Caco-2 (cell line): Measurements from ENCODE around the gene RPS6KC1. TPM values are rescaled to one million over a fixed set of nuclear protein-coding genes. Genes with fewer than 3 reads are reported as not detected.

Experiments used
- BruUV-seq: library from RNA; stranded (reverse); fragments of 400-500 nt; replicated peaks from 2 replicates; lab custom pipeline; 2021; lab: Mats Ljungman, UMichigan
- CTCF ChIA-PET: fragments of 300-600 bp; sonication (Branson Sonifier 250); formaldehyde crosslinking; loops from one replicate; lab custom pipeline; 2022; ENCODE audit warnings: antibody characterized with exemption; lab: Charles Lee
- POLR2A ChIA-PET: fragments of 300-600 bp; sonication (Branson Sonifier 250); formaldehyde crosslinking; loops from one replicate; lab custom pipeline; 2022; ENCODE audit warnings: antibody characterized with exemption; lab: Charles Lee
- DNase-seq, 2 experiments: peaks; one replicate each; pipeline versions ENCODE4 v3.0.0 to v3.0.0-alpha.2; 2020 to 2022
- H3K27me3 ChIP-seq: replicated peaks from 2 replicates; pipeline ENCODE4 v1.6.0; 2011; ENCODE audit warnings: low read length; ENCODE audit not compliant: control insufficient read depth, insufficient read depth
- H3K36me3 ChIP-seq: 2 replicates; pipeline ENCODE4 v1.5.1; 2011; ENCODE audit warnings: low read length; ENCODE audit not compliant: control insufficient read depth, insufficient read depth
- H3K4me1 ChIP-seq: fragments of 250-450 bp; sonication (Bioruptor Pico); 2 replicates; pipeline ENCODE4 v1.5.1; 2020; ENCODE audit warnings: mild to moderate bottlenecking
- H3K4me3 ChIP-seq: 2 replicates; pipeline ENCODE4 v1.5.1; 2011; ENCODE audit warnings: low read depth, mild to moderate bottlenecking, control low read depth, low read length
- H3K9me3 ChIP-seq: fragments of 250-450 bp; sonication (Bioruptor Pico); 2 replicates; pipeline ENCODE4 v1.5.1; 2020; ENCODE audit warnings: mild to moderate bottlenecking, moderate library complexity
- H3K27ac Mint-ChIP-seq: one replicate; pipeline ENCODE4 v1.8.0; 2022; ENCODE audit warnings: mixed read lengths; ENCODE audit not compliant: unreplicated experiment
- H3K27me3 Mint-ChIP-seq: one replicate; pipeline ENCODE4 v1.8.0; 2022; ENCODE audit warnings: mixed read lengths; ENCODE audit not compliant: insufficient read depth, unreplicated experiment
- H3K36me3 Mint-ChIP-seq: one replicate; pipeline ENCODE4 v1.8.0; 2022; ENCODE audit warnings: mild to moderate bottlenecking, mixed read lengths; ENCODE audit not compliant: insufficient read depth, unreplicated experiment
- H3K4me1 Mint-ChIP-seq: one replicate; pipeline ENCODE4 v1.8.0; 2022; ENCODE audit warnings: low read depth, mixed read lengths; ENCODE audit not compliant: unreplicated experiment
- H3K4me3 Mint-ChIP-seq: one replicate; pipeline ENCODE4 v1.8.0; 2022; ENCODE audit warnings: mild to moderate bottlenecking, moderate library complexity, mixed read lengths; ENCODE audit not compliant: unreplicated experiment
- H3K9me3 Mint-ChIP-seq: one replicate; pipeline ENCODE4 v1.8.0; 2022; ENCODE audit warnings: mixed read lengths; ENCODE audit not compliant: unreplicated experiment
- CTCF ChIP-seq, 2 experiments: fragments of 200-600 bp in 1 of 2; IDR thresholded peaks; 1 replicate in 1 of 2; 2 replicates in 1 of 2; pipeline versions ENCODE4 v1.5.1 to v1.8.0; 2011 to 2022; ENCODE audit warnings: antibody characterized with exemption in 1 of 2, control low read depth in 1 of 2, inconsistent platforms in 1 of 2, low read depth in 1 of 2, low read length in 1 of 2, mild to moderate bottlenecking in 1 of 2, moderate library complexity in 1 of 2; ENCODE audit not compliant: insufficient read depth in 1 of 2, severe bottlenecking in 1 of 2, unreplicated experiment in 1 of 2
- intact Hi-C: fragments of 100-400 bp; cut with micrococcal nuclease; formaldehyde crosslinking; loops from one replicate; pipeline ENCODE4 v1.10.0; 2022; ENCODE audit not compliant: unreplicated experiment
- total RNA-seq: library from RNA; stranded (reverse); gene quantifications from 2 replicates; pipeline ENCODE4 v1.2.3, GENCODE V29; 2022

RPS6KC1 gene
- total RNA-seq, 1 experiment from 2014 or later, result 16.4 TPM

DNA sequence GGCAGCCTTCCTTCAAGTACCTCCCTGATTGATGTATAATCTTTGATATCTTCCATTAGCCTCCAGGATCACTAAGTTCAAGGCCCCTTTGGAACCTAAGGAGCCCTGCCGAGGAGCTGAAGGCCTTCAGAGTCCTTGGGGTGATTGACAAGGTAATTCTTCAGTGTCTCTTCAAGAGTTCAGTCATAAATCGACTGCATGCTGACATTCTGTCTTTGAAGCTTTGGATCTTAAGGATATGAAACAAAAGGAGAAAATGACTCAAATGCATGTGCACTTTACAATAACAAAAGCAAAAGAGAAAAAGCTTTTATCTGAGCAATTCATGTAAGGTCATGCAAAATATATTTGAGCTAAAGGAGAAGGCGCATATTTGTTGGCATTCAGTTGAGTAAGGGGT, 125.3 kb downstream of the RPS6KC1 start:
- BruUV-seq, result no TSS peak
- Histone ChIP-seq H3K4me3 (no peak overlapping the region), H3K27me3 (no peaks in the 10 kb centered on the region), H3K9me3 (no peaks in the 10 kb centered on the region), H3K4me1 (no peaks in the 10 kb centered on the region), H3K36me3 (no peaks in the 10 kb centered on the region; the same call in 1 of the 2 replicates)
- ChIA-PET POLR2A (no interaction called here), CTCF (no interaction called here)
- H3K27me3 Mint-ChIP-seq, result no peaks in the 10 kb centered on the region
- TF ChIP-seq CTCF (IDR thresholded peaks at IDR 0.05; ENCODE audit: insufficient read depth in 1 of 2, low read depth in 1 of 2, low read length in 1 of 2, severe bottlenecking in 1 of 2, unreplicated experiment in 1 of 2), result no peak
- no peaks in the 10 kb centered on the region for H3K4me1 Mint-ChIP-seq
- no peaks in the 10 kb centered on the region for H3K36me3 Mint-ChIP-seq
- H3K27ac Mint-ChIP-seq, result no peak overlapping the region
- intact Hi-C loops, result no loop called here
- peaks cover 11% of the 10 kb centered on the region for H3K9me3 Mint-ChIP-seq
- DNase-seq, result no peak
- H3K4me3 Mint-ChIP-seq, result no peak overlapping the region

DNA sequence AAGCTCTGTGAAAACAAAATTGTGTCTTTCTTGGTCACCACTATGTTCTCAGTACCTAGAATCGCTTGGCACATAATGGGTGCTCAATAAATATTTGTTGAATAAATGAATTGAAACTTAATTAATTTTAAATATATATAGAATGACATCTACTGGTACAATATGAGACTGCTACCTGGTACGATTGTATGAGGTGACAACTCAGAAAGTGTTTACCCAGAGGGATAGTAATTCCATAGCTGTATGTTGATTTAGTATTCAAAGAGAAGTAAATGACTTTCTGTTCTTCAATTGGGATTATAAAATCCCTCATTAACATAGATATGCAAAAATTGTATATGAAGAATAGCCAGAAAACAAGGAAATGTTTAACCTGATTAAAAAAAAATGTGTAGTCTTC, 128.7 kb downstream of the RPS6KC1 start:
- H3K27ac Mint-ChIP-seq, result no peak overlapping the region
- ChIA-PET POLR2A (no interaction called here), CTCF (no interaction called here)
- Histone ChIP-seq H3K27me3 (no peaks in the 10 kb centered on the region), H3K4me3 (no peak overlapping the region), H3K9me3 (no peaks in the 10 kb centered on the region), H3K36me3 (no peaks in the 10 kb centered on the region; the same call in 1 of the 2 replicates), H3K4me1 (no peaks in the 10 kb centered on the region)
- no peak for TF ChIP-seq CTCF (IDR thresholded peaks at IDR 0.05; ENCODE audit: insufficient read depth in 1 of 2, low read depth in 1 of 2, low read length in 1 of 2, severe bottlenecking in 1 of 2, unreplicated experiment in 1 of 2)
- no peaks in the 10 kb centered on the region for H3K36me3 Mint-ChIP-seq
- DNase-seq, result no peak
- H3K27me3 Mint-ChIP-seq, result no peaks in the 10 kb centered on the region
- BruUV-seq, result no TSS peak
- peaks cover 11% of the 10 kb centered on the region for H3K9me3 Mint-ChIP-seq
- H3K4me1 Mint-ChIP-seq, result no peaks in the 10 kb centered on the region
- intact Hi-C loops, result no loop called here
- no peak overlapping the region for H3K4me3 Mint-ChIP-seq

GRCh38 chr1:213180833-213181232, 129.8 kb downstream of the RPS6KC1 start:
- Histone ChIP-seq H3K36me3 (no peaks in the 10 kb centered on the region; the same call in 1 of the 2 replicates), H3K4me1 (no peaks in the 10 kb centered on the region), H3K27me3 (no peaks in the 10 kb centered on the region), H3K4me3 (no peak overlapping the region), H3K9me3 (no peaks in the 10 kb centered on the region)
- Mint-ChIP-seq H3K36me3 (no peaks in the 10 kb centered on the region), H3K4me3 (no peak overlapping the region), H3K4me1 (no peaks in the 10 kb centered on the region), H3K27me3 (no peaks in the 10 kb centered on the region), H3K27ac (no peak overlapping the region), H3K9me3 (peaks cover 13% of the 10 kb centered on the region)
- intact Hi-C loops, result no loop called here
- CTCF ChIA-PET, result no interaction called here
- no peak for DNase-seq
- TF ChIP-seq CTCF (IDR thresholded peaks at IDR 0.05; ENCODE audit: insufficient read depth in 1 of 2, low read depth in 1 of 2, low read length in 1 of 2, severe bottlenecking in 1 of 2, unreplicated experiment in 1 of 2), result no peak
- POLR2A ChIA-PET, result no interaction called here
- BruUV-seq, result no TSS peak
